HG03196 (cell line): ENCODE data around the gene DNPH1.

ENCODE experiments used
- ATAC-seq: cut with Tn5 transposase; IDR thresholded peaks from one replicate; pipeline ENCODE4 v1.9.1; 2021; ENCODE audit not compliant: unreplicated experiment

DNPH1 gene

GRCh38 chr6:43184268-43184985 lies 44.9 kb downstream of the DNPH1 start:
- ATAC-seq = no peak

GRCh38 chr6:43183441-43183840 lies 45.8 kb downstream of the DNPH1 start:
- ATAC-seq = no peak

DNA sequence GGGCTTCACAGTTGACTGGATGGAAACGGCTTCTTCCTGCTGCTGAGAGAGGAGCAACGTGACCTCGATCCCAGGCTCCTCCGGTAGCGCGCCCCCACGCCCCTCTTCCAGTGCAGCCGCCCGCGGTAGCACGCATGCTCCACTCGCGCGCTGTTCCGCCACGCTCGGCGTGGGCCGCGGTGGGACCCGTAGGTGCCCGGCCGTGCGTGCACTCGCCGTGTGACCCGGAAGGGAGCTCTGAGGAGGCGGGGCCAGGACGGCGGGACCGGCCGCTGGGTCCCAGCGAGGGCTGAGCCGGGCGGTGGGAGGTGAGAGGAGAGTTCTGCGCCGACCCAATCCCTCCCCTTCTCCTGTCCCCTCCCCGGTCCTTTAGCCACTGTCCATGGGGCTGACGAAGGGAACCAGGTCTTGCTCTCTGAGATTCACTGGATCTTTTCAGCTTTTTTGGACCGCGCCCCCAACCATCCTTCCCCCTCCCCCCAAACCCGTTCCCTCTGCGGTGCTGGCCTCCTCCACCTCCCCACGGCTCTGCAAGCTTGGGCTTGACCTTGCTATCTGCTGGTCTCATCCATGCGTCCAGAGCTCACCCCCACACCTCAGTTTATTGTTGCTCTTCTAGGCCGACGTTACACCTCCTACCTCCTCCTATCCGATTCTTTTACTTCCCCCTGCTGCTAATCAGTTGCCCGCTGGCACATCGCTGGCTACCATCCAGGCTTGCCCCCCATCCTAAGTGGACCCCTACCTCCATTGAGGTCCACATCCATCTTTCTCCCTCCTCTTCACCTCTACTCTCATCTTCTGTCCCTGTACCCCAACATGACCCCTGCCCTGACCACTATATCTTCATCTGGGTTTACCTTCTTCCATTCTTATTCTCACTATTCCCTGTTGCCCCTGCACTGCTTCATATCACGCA lies 47.1 kb downstream of the DNPH1 start, which contains the start of gene CUL9:
Gene CUL9 (plus strand): TSS at position 255 of the 919 bp plus-strand sequence. CDS start 2,115 bp downstream, outside the sequence.
- ATAC-seq = peak; percentile 81

GRCh38 chr6:43181621-43181941 lies 47.7 kb downstream of the DNPH1 start:
- no peak for ATAC-seq

DNA sequence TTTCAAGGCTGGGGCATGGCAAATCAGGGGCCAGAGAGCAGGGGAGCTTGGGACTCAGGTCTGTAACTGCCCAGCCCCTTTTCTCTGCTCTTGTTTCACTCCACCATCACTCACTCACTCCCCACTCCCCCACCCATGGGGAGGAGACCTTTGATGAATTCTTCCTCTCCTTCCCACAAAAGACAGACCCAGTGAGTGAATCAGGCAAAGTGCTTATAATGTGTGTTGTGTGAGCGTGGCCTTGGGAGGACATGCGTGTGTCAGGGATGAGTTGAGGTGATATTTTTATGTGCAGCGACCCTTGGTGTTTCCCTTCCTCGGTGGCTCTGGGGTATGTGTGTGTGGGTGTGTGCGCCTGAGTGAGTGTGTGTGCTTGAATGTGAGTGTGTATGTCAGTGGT lies 48.3 kb downstream of the DNPH1 start:
- no peak for ATAC-seq

DNA sequence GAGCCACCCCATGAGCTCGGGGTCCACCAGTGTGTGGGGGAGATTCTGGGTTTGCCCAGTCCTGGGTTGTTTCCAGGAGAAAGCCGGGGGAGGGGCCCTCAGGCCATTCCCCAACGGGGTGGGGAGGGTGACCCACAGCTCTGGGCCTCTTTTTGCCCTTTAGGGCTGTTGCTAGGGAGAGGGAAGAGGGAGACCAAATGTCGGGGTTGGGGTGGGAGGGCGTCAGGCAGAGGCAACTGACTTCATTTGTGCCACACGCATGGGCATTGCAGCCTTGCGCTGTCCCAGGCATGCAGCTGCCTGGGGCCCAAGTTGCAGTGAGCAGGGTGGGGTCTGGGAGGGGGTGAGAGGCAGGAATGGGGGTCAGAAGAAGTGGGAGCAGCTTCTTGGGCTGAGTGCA lies 49.2 kb downstream of the DNPH1 start:
- no peak for ATAC-seq

DNA sequence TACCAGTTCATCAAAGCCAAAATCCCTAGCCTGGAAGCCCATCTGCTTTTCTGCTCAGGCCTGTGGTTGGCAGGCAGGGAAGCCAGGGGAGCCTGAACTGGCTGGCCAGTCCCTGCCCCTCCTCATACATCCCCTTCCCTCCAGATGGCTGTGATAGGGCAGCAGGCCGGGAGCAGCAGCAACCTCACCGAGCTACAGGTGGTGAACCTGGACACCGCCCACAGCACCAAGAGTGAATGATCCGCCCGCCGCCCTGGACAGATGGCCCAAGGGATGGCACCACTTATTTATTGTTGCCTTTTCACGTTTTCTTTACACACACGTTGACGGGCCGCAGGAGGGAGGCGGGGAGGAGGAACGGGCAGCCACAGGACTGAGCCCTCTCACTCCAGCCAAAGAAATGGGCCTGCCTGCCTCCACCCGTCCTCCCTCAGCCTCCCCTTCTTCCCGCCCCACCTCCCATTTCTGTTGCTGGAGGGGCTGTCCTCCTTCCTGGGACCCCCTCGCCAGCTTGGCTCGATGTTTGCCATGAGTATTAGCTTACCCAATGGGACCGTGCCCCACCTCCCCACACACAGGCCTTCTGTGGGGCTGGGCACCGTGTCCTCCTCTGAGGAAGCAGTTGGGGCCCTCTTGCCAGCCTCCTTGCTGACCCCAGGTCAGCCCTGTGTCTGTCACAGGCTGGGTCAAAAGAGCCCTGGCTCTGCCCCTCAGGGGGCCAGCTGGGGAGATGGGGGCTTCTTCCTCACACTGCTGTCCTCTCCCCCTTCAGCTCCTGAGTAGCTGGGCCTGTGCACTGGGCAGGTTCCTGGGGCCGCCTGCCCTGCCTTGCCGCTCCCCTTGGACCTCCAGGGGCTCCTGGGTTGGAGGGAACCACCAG lies 50.1 kb downstream of the DNPH1 start:
- no peak for ATAC-seq

GRCh38 chr6:43178150-43178549 lies 51.1 kb downstream of the DNPH1 start:
- no peak for ATAC-seq

GRCh38 chr6:43176423-43176786 lies 52.9 kb downstream of the DNPH1 start:
- ATAC-seq = no peak

DNA sequence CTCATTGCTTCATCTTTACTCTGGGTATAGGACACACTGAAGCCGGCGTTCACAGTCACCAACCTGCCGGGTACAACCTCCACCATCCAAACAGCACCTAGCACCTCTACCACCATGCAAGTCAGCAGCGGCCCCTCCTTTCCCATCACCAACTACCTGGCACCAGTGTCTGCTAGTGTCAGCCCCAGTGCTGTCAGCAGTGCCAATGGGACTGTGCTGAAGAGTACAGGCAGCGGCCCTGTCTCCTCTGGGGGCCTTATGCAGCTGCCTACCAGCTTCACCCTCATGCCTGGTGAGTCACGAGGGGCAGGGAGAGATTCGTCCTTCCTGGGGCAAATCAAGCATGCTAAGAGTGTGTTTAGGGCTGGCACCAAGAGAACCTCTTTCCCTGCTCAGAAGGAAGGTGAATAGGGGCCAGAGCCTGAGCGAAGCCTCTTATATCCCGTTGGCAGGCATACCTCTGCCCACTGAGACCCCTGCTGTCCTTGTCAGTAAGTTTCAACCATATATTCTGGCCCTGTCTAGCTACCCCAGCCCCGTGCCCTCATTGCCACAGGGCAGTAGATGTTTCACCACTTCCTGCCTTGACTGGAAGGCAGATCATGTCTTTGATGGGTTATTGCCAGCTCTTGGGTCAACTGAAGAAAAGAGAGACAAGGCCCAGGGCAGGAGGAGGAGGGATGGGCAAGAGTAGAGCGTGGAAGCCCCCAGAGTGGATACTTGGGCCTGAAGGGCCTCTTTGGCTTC lies 53.4 kb downstream of the DNPH1 start:
- ATAC-seq = no peak
